GM10248 (cell line): Measurements from ENCODE around the gene GEMIN8.

Source experiments
- CTCF ChIA-PET: fragments of 300-600 bp; sonication (Branson Sonifier 250); formaldehyde crosslinking; extraction: SDS; loops from one replicate; lab custom pipeline; 2021; ENCODE audit warnings: antibody characterized with exemption; lab: Yijun Ruan, JAX
- POLR2A ChIA-PET: fragments of 350-650 bp; sonication (Branson Sonifier 250); formaldehyde crosslinking; extraction: SDS; loops from one replicate; lab custom pipeline; 2020; ENCODE audit warnings: antibody characterized with exemption; lab: Yijun Ruan, JAX
- DNase-seq: peaks from one replicate; pipeline ENCODE4 v3.0.0; 2012; ENCODE audit errors: extremely low spot score
- CTCF ChIP-seq: IDR thresholded peaks from 2 replicates; pipeline ENCODE4 v1.5.1; 2012; ENCODE audit warnings: mild to moderate bottlenecking, low read depth; ENCODE audit errors: extremely low read depth, missing control alignments, control extremely low read depth

GEMIN8 gene

GRCh38 chrX:13966793-13967125 lies 62.9 kb downstream of the GEMIN8 start:
- no peak for TF ChIP-seq CTCF
- CTCF ChIA-PET, result no interaction called here
- no peak for DNase-seq
- POLR2A ChIA-PET, result no interaction called here

- POLR2A ChIA-PET, result no interaction called here
- no peak for DNase-seq
- no peak for TF ChIP-seq CTCF
- CTCF ChIA-PET, result no interaction called here
These were observed 63.5 kb downstream of the GEMIN8 start for GRCh38 chrX:13966071-13966792.

- CTCF ChIA-PET, result no interaction called here
- no peak for DNase-seq
- POLR2A ChIA-PET, result no interaction called here
- no peak for TF ChIP-seq CTCF
These were observed 64.2 kb downstream of the GEMIN8 start for GRCh38 chrX:13965531-13965930.

- ChIA-PET POLR2A (no interaction called here), CTCF (no interaction called here)
- TF ChIP-seq CTCF, result no peak
- DNase-seq, result no peak
These were observed 72.7 kb downstream of the GEMIN8 start for GRCh38 chrX:13956998-13957397.
